CD4-positive, alpha-beta T cell treated with Interleukin-6 for 4 hours (primary cell): ENCODE results near the gene NPLOC4.

Source experiments
- DNase-seq: peaks from one replicate; pipeline ENCODE4 v3.0.0-alpha.2; 2020; ENCODE audit warnings: mixed read lengths

The NPLOC4 gene

GRCh38 chr17:81515530-81516041 is 121.3 kb downstream of the NPLOC4 start:
- no peak for DNase-seq

GRCh38 chr17:81514739-81515529 is 122.0 kb downstream of the NPLOC4 start:
- DNase-seq, result peak; percentile 85

GRCh38 chr17:81514489-81514738 is 122.5 kb downstream of the NPLOC4 start:
- DNase-seq, result no peak

- DNase-seq, result peak; percentile 46
Measured at GRCh38 chr17:81513753-81514488, 123.0 kb downstream of the NPLOC4 start.

- DNase-seq, result peak; percentile 65
Measured at GRCh38 chr17:81513372-81513752, 123.5 kb downstream of the NPLOC4 start.

- DNase-seq, result peak; percentile 93
Measured at GRCh38 chr17:81512562-81513371, 124.1 kb downstream of the NPLOC4 start, which contains the start of gene ACTG1. Gene ACTG1 (minus strand): TSS chr17:81512799. CDS start chr17:81512354, 445 bp downstream.

- DNase-seq, result peak; percentile 51
Measured at GRCh38 chr17:81511804-81512561, 124.9 kb downstream of the NPLOC4 start.

GRCh38 chr17:81511554-81511803 is 125.4 kb downstream of the NPLOC4 start:
- DNase-seq, result no peak

GRCh38 chr17:81510785-81511553 is 125.9 kb downstream of the NPLOC4 start:
- DNase-seq, result peak; percentile 67

GRCh38 chr17:81509972-81510784 is 126.7 kb downstream of the NPLOC4 start:
- no peak for DNase-seq

GRCh38 chr17:81509207-81509971 is 127.5 kb downstream of the NPLOC4 start:
- peak; percentile 41 for DNase-seq

- no peak for DNase-seq
Measured at GRCh38 chr17:81508639-81509206, 128.2 kb downstream of the NPLOC4 start.
